SU-DHL-6 (cell line): Measurements from ENCODE around the gene ARTN.

Source experiments
- EZH2phosphoT487 ChIP-seq: fragments of 200-600 bp; sonication (generic), shearing (Covaris generic); conservative IDR thresholded peaks from 2 replicates; pipeline ENCODE4 v1.6.1; 2018; ENCODE audit warnings: mild to moderate bottlenecking, antibody characterized with exemption, low read length, moderate library complexity, mixed read lengths
- TF ChIP-seq, protein P1 (sequence below): fragments of 200-600 bp; sonication (generic); IDR thresholded peaks from one replicate; pipeline ENCODE4 v1.5.1; 2017; ENCODE audit warnings: antibody characterized with exemption, mild to moderate bottlenecking, low read length, moderate library complexity; ENCODE audit not compliant: insufficient read depth, poor library complexity, severe bottlenecking

DNA sequence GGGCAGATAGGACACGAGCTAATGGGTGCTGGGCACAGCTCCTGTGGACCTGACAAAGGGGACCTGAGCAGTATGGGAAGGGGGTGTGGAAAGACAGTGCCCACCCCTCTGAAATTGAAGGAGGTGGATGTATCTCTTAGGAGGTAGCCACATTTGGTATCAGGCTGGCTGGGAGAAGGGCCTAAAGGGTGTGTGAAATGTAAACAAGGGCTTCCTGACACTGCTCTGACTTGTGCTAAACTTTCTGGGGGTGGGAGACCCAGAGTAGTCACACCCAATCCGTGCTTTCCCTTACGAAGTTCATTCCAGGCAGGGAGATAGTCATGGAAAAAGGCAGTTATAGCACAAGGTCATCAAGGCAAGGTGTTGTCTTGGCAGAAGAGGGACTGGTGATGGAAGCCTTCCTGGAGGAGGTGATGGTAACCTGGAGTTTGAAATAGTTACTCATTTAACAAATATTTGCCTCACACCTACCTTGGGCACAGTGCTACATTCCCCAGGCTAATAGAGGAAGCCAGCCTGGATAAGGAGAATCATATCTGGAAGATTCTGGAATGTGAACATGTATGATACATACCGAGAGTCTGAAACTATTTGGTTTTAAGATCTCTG is 52.5 kb downstream of the ARTN start:
- TF ChIP-seq, protein P1, sequence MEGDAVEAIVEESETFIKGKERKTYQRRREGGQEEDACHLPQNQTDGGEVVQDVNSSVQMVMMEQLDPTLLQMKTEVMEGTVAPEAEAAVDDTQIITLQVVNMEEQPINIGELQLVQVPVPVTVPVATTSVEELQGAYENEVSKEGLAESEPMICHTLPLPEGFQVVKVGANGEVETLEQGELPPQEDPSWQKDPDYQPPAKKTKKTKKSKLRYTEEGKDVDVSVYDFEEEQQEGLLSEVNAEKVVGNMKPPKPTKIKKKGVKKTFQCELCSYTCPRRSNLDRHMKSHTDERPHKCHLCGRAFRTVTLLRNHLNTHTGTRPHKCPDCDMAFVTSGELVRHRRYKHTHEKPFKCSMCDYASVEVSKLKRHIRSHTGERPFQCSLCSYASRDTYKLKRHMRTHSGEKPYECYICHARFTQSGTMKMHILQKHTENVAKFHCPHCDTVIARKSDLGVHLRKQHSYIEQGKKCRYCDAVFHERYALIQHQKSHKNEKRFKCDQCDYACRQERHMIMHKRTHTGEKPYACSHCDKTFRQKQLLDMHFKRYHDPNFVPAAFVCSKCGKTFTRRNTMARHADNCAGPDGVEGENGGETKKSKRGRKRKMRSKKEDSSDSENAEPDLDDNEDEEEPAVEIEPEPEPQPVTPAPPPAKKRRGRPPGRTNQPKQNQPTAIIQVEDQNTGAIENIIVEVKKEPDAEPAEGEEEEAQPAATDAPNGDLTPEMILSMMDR = no peak
- TF ChIP-seq EZH2phosphoT487 = no peak
